ENCODE data around the gene ATF7IP2.

ATF7IP2 gene

GRCh38 chr16:10511829-10512228, 126.0 kb downstream of the ATF7IP2 start:
- DNase-seq (ENCODE audit: low read depth in 2 of 2): peak; percentile 8 to 10

- DNase-seq (ENCODE audit: low read depth in 2 of 2): peak in 1 of 2 donors; percentile 22
These were observed 128.7 kb downstream of the ATF7IP2 start for GRCh38 chr16:10514369-10515055.

- no peak for DNase-seq (ENCODE audit: low read depth in 2 of 2)
These were observed 132.0 kb downstream of the ATF7IP2 start for GRCh38 chr16:10517868-10518267.

- DNase-seq (ENCODE audit: low read depth in 2 of 2): no peak
These were observed 132.7 kb downstream of the ATF7IP2 start for GRCh38 chr16:10518479-10519041.

- DNase-seq (ENCODE audit: low read depth in 2 of 2): no peak
These were observed 133.4 kb downstream of the ATF7IP2 start for GRCh38 chr16:10519297-10519696.

GRCh38 chr16:10519929-10520868, 134.3 kb downstream of the ATF7IP2 start:
- no peak for DNase-seq (ENCODE audit: low read depth in 2 of 2)

GRCh38 chr16:10520869-10521578, 135.2 kb downstream of the ATF7IP2 start:
- no peak for DNase-seq (ENCODE audit: low read depth in 2 of 2)

GRCh38 chr16:10521681-10522274, 135.9 kb downstream of the ATF7IP2 start:
- peak in 1 of 2 donors; percentile 29 for DNase-seq (ENCODE audit: low read depth in 2 of 2)

- DNase-seq (ENCODE audit: low read depth in 2 of 2): no peak
These were observed 137.1 kb downstream of the ATF7IP2 start for GRCh38 chr16:10522966-10523365.

GRCh38 chr16:10525214-10525825, 139.5 kb downstream of the ATF7IP2 start:
- DNase-seq (ENCODE audit: low read depth in 2 of 2): no peak

- no peak for DNase-seq (ENCODE audit: low read depth in 2 of 2)
These were observed 141.1 kb downstream of the ATF7IP2 start for GRCh38 chr16:10526962-10527361.

- DNase-seq (ENCODE audit: low read depth in 2 of 2): no peak
These were observed 142.8 kb downstream of the ATF7IP2 start for GRCh38 chr16:10528635-10529034.

- DNase-seq (ENCODE audit: low read depth in 2 of 2): no peak
These were observed 144.2 kb downstream of the ATF7IP2 start for GRCh38 chr16:10529895-10530669.

- DNase-seq (ENCODE audit: low read depth in 2 of 2): no peak
These were observed 144.8 kb downstream of the ATF7IP2 start for GRCh38 chr16:10530685-10531084.

GRCh38 chr16:10531582-10531981, 145.7 kb downstream of the ATF7IP2 start:
- no peak for DNase-seq (ENCODE audit: low read depth in 2 of 2)
